Hematopoietic multipotent progenitor cell treated with erythropoietin and hydrocortisone succinate and interleukin-3 and kit ligand, for 4 days (in vitro differentiated cells): ENCODE measurements around the gene SCNN1A.
A peak's percentile ranks its signal among the peaks of the same experiment; 100 is the strongest.

ENCODE experiments used
- DNase-seq: peaks from one replicate; pipeline ENCODE4 v3.0.0-alpha.2; 2015

Gene SCNN1A

GRCh38 chr12:6383572-6384498, 8.5 kb upstream of the SCNN1A start, which contains the start of gene LTBR:
LTBR (plus strand) TSS chr12:6384162; CDS start chr12:6384359, 197 bp downstream.
- peak; percentile 92 for DNase-seq

- no peak for DNase-seq
These were observed 7.6 kb upstream of the SCNN1A start for GRCh38 chr12:6382982-6383381.

GRCh38 chr12:6382371-6382770, 7.0 kb upstream of the SCNN1A start:
- no peak for DNase-seq

GRCh38 chr12:6380141-6381121, 5.1 kb upstream of the SCNN1A start:
- no peak for DNase-seq

- DNase-seq, result no peak
These were observed 3.5 kb upstream of the SCNN1A start for GRCh38 chr12:6378709-6379472.

GRCh38 chr12:6377667-6377994, 2.3 kb upstream of the SCNN1A start:
- DNase-seq, result peak; percentile 49

- peak; percentile 37 for DNase-seq
These were observed 1.7 kb upstream of the SCNN1A start for GRCh38 chr12:6376870-6377666.

- DNase-seq, result peak; percentile 55
These were observed 911 bp upstream of the SCNN1A start for GRCh38 chr12:6376079-6376869.

GRCh38 chr12:6374786-6375160, 590 bp downstream of the SCNN1A start:
- no peak for DNase-seq

- no peak for DNase-seq
These were observed 1.2 kb downstream of the SCNN1A start for GRCh38 chr12:6374028-6374785.

GRCh38 chr12:6373022-6373787, 2.2 kb downstream of the SCNN1A start:
- no peak for DNase-seq

GRCh38 chr12:6372403-6373003, 2.9 kb downstream of the SCNN1A start:
- DNase-seq, result peak; percentile 77

GRCh38 chr12:6370994-6371754, 4.2 kb downstream of the SCNN1A start:
- no peak for DNase-seq

- no peak for DNase-seq
These were observed 4.8 kb downstream of the SCNN1A start for GRCh38 chr12:6370576-6370935.

- DNase-seq, result no peak
These were observed 5.3 kb downstream of the SCNN1A start for GRCh38 chr12:6369916-6370575.

GRCh38 chr12:6368906-6369525, 6.3 kb downstream of the SCNN1A start:
- DNase-seq, result no peak
